Measurements from ENCODE around the gene STRAP.
"Not testable (repeated sequence)": the region's sequence is repeated elsewhere in the genome, so short reads cannot be mapped to it uniquely, and the experiment has no call there.

Gene STRAP

DNA sequence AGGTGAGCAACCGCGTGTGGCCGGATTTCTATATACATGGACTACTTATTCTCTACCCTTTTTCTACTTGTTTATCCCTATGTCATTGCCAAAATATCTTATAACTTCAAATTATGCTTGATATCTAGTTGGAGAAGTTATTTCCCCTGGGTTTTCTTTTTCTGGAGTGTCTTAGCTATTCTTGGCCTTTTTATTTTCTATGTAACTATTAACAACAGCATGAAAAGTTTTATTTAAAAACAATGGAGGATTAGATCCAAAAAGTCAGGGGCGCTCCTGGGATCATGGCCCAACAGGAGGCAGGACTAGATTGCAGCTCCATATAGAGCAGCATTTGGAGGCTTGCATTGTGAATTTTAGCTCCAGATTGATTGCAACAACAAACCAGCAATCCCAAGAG lies 8.6 kb upstream of the STRAP start:
- no peak for DNase-seq (ENCODE audit: low read depth)

DNA sequence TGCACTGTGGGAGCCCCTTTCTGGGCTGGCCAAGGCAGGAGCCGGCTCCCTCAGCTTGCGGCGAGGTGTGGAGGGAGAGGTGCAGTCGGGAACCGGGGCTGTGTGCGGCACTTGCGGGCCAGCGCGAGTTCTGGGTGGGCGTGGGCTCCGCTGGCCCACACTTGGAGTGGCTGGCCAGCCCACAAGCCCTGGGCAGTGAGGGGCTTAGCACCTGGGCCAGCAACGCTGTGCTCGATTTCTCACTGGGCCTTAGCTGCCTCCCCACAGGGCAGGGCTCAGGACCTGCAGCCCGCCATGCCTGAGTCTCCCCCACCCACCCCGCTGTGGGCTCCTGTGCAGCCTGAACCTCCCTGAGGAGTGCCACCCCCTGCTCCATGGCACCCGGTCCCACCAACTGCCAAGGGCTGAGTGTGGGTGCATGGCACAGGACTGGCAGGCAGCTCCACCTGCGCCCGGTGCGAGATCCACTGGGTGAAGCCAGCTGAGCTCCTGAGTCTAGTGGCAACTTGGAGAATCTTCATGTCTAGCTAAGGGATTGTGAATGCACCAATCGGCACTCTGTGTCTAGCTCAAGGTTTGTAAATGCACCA lies 7.5 kb upstream of the STRAP start:
- not testable (repeated sequence) for DNase-seq (ENCODE audit: low read depth)

DNA sequence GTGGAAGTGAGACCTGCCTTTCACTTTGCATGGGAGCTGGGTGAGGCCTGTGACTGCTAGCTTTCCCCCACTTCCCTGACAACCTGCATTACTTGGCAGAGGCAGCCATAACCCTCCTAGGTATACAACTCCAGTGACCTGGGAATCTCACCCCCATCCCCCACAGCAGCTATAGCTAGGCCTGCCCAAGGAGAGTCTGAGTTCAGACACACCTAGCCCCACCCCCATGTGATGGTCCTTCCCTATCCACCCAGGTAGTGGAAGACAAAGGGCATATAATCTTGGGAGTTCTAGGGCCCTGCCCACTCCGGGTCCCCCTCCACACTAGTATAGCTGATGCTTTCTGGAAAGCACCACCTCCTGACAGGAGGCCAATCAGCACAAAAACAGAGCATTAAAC lies 6.3 kb upstream of the STRAP start:
- DNase-seq (ENCODE audit: low read depth): no peak

DNA sequence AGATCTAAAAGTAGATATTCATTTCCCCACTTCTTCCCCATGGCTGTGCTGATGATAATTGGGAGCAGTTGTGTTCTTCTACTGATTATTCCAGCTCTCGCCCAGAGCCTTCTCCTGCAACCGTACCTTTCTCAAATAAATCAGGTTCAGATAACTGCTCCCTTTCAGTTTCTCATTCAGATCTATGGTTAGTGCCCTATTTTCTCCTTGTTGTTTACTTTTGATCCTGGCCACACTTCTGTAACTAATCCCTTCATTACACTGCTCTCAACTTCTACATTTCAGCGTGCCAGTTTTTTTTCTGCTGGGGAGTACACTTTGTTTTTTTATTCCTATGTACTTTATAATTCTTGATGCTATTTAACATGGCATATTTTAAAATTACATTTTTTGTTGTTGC lies 2.8 kb upstream of the STRAP start:
- no peak for DNase-seq (ENCODE audit: low read depth)

DNA sequence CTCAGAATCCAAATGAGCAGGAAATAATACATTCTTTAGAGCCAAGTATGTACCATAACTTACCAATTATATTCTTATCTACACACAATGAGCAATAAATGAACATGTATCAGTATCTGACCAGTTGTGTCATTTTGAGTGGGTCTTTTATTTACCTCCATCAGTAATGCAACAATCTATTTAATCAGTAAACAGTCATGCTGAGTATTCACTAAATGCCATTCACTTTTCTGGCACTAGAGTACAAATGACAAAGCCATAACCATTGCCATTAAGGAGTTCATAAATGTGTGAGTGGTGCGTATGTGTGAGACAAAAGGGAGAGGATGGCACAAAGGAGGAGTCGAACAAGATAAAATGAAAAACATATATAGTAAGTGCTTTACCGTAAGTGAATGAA lies 1.5 kb upstream of the STRAP start:
- DNase-seq (ENCODE audit: low read depth): no peak

DNA sequence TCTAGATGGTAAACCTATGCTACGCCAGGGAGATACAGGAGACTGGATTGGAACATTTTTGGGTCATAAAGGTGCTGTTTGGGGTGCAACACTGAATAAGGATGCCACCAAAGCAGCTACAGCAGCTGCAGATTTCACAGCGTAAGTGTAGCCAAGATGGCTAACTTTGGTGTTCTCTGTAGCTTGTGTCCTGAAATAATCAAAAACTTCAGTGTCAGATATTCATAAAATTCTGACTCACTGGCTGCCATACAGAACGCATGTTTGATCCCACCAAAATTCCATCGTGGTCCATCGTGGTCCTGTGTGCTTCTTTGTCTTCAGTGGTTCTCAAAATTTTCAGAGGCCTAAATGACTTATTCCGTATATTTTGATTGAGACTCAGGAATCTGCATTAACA lies 1.3 kb downstream of the STRAP start:
- DNase-seq (ENCODE audit: low read depth): peak; percentile 37

DNA sequence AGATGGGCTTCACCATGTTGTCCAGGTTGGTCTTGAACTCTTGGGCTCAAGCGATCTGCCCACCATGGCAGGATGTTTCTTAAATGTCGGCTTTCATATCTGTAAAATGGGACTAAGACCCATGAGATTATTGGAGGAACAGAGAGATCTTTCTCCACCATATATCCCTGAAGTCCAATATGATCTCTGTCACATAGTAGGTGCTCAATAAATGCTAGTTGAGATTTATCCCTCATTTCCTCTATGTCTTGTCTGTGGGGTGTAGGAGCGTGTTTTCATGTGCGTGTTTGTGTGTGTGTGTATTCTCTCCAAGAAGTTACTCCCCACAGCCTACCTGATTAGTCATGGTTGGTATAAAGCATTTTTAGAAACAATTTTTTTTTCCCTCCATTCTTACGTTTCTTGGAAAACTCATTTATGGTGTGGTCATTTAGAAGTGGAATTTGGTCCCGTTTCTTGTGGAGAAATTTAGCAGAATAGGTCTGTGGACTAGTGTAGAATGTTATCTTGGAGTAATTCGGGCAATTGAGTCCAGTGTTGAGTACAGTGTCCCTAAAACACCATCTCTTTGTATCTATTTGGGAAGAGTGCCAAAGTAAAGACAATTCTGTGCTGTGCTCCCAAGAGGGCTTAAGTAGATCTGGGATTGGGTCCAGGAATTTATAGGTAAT lies 4.3 kb downstream of the STRAP start:
- DNase-seq (ENCODE audit: low read depth): no peak

DNA sequence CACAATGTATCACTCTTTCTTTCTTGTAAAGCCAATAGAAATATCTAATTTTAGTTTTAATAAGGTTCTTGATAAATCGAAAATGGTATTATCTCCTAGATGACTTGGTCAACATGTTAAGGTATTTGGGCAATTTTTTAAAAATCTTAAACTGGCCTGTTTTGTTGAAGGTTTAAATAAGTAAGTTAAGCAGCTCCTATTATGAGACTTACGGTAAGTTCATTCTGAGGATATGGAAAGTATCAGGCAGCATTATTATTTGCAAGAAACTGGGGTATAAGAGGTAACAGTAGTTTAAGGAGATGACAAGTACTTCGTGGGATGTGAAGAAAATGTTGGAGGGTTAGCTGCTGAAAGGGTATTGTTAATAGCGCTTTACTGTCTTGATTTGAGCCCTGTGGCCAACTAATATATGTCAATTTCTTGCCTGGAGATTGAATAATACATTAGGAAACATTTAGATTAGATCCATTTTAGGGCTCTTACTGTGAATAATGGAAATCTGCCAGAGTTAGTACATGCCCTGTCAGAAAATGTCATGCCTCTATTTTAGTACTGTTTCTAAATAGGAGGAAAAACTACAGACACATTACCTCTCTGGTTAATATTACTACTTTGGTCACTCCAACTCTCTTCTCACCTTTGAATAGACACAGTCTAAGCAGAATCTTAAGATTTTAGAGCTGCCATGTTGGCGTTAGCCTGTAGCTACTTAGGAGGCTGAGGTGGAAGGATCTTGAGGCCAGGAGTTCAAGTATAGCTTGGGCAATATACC lies 5.0 kb downstream of the STRAP start:
- DNase-seq (ENCODE audit: low read depth): no peak

DNA sequence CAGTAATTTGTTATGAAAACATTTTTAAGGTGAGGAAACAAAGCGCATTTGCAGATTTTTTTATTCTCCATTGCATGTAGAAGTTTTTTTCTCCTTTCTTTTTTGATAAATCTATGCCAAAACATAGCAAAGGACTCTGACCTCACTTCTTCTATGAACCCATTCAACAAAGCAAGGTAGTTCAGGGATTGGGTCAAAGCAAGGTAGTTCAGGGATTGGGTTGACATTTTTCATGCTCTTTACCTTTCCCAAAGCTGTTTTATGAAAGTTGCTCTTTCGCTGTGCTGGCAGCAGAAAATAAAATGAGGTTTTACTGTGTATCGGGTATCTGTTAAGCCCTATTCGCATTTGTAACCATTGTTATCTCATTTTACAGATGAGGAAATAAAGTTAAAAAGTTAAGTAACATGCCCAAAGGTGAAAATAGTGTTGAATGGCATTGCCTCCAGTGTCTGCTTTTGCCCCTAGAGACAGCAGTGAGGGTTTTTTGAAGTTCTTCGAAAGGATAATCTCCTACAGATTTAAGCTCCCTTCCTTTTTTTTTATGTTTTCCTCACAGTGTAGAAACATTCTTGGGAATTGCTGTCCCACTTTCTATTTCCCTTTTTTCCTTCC lies 10.6 kb downstream of the STRAP start:
- DNase-seq (ENCODE audit: low read depth): no peak

DNA sequence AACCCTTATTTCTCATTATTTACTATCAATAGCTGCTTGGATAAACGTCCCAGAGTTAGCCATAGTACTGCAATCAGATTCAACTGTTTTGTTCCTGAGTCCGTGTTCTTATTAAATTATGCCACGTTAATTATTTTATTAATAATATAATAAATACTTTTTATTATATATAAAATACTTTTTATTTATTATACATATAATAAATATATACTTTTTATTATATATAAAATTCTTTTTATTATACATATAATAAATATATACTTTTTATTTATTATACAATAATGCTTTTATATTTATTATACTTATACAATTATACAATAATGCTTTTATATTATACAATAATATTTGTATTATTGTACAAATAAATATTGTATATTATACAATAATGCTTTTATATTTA lies 11.1 kb downstream of the STRAP start:
- DNase-seq (ENCODE audit: low read depth): no peak

DNA sequence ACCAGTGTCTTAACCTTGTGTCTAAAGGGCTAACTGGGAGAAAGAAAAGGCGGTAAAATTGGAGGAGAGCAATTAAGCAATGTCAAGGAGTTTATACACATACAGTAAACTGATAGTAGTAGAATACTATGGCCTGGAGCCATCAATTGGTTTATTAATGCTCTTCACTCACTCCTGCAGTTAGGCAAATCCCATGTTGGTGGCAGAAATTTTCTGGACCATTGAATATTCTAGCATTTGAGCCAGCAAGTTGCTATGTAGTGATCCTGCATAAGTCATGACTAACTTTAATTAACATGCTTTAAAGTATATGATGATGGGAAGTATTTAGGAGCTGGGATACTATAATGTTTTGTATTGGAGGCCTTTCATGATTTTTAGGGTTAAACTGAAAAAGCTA lies 14.7 kb downstream of the STRAP start:
- DNase-seq (ENCODE audit: low read depth): no peak

DNA sequence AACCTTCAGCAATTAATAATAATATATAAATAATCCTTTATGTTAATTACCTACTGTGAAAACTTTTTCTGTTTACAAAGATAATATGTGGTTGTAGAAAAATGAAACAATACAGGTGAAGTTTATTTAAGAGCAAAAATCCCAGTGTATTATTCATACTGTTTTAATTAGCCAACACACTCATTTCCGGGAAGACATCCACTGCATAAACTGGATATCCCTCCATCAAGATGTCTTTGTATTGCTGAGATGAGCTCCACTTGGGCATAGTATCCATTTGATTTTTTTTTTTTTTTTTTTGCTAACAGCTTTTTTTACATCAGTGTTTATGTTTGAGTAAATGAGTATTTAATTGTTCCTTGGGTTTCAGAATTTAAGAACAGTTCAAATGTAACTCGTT lies 15.2 kb downstream of the STRAP start:
- peak; percentile 40 for DNase-seq (ENCODE audit: low read depth)

DNA sequence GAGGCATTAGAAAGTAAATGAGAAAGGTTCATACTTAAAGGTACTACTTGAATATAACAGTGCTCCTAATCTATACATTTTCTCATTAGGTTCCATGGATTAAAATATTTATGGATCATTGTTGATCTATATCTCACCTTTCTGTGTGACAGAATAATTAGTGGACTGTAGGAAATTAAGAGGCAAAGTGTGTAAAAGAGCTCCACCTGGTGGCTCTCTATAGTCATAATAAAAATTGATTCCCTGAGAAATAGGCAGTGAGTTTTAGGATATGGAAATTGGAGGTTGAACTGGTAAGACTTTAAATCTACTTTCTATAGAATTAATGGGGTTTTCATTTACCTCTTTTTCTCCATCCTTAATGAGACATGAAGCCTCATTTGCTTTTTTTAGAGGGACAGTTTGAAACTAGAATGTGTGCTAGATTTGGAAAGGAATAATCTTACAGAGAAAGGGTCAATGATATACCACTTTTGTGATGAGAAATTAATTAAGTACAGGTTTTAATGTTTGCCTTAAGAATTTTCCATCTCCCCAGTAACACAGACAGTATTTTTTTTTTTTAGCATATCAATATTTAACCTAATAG lies 17.2 kb downstream of the STRAP start:
- DNase-seq (ENCODE audit: low read depth): peak; percentile 54

DNA sequence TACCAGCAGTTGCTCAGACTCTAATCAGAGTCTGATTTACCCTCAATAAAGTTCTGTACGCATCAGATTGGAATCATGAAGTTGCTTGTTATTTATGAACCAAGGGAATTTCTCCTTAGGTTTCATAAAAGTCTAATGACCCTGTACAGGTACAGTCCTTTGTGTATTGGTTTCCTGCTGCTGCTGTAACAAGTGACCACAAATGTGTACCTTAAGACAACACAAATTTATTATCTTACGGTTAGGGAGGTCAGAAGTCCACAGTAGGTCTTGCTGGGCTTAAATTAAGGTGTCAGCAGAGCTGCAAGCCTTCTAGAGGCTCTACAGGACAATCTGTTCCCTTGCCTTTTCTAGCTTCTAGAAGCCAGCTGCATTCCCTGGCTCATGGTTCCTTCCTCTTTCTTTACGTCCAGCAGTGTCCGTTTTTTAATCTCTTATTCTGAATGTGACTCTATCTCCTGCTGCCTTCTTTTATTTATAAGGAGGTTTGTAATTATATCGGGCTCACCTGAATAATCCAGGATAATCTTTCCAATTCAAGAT lies 22.3 kb downstream of the STRAP start:
- DNase-seq (ENCODE audit: low read depth): no peak

DNA sequence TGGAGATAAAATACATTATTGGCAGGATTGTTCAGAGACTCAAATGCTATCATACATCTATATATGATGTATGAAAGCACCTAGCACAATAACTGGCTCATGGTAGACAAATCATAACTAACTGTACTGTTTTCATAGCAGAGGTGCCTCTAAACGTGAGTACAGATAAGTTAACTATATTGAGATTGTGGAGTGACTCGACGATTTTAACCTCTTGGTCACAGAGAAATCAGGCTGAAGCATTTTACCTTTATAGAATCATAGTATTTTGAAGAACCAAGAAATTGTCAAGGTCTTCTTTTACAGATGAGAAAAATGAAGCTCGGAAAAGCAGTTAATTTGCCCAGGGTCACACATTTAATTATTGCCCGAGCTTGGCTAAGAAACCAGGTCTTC lies 28.3 kb downstream of the STRAP start:
- no peak for DNase-seq (ENCODE audit: low read depth)

DNA sequence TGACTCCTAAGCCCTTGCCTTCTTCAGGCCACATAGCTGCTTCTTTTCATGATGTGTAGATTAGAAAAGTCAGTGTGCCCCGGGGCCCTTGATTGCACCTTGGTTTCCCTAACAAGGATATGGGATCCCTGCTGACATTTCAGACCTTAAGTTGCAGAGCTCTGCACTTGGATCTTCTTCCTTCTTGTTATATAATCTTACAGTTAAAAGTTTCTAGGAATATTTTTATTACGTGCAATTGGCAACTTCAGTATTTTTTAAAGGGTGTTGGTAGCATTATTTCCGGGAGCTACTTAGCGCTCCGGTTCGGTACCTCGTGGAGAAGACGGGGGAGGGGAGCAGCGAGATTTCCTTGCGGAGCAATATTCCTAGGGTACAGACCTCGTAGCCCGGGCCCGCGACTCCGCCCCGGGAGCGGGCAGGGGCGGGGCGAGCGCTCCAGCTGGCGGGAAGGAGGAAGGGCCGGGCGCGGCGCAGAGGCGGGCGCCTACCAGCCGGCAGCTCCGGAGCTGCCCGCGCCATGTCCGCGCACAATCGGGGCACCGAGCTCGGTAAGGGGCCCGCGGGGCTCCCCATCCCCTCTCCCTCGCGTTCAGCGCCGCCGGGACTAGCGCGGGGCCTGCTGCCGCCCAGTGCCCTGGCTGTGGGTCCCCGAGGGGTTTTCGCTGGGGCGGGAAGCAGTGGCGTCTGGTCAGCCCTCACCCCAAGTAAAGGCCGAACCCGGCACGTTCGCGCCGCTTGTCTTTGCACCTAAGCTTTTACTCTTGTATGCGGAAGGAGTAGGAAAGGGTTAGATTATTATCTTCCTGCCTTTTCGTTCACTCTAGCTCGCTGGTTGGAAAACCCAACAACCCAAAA lies 28.9 kb downstream of the STRAP start, which contains the start of gene DERA:
DERA (plus strand) TSS at position 469 of the 858 bp plus-strand sequence; CDS start at position 521, 52 bp downstream.
- peak; percentile 86 for DNase-seq (ENCODE audit: low read depth)

DNA sequence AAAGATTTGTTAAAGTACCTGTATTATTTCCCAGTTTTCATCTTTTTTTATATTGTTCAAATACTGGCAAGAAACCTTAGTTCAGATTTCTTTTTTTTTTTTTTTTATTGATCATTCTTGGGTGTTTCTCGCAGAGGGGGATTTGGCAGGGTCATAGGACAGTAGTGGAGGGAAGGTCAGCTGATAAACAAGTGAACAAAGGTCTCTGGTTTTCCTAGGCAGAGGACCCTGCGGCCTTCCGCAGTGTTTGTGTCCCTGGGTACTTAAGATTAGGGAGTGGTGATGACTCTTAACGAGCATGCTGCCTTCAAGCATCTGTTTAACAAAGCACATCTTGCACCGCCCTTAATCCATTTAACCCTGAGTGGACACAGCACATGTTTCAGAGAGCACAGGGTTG lies 29.7 kb downstream of the STRAP start:
- not testable (repeated sequence) for DNase-seq (ENCODE audit: low read depth)

DNA sequence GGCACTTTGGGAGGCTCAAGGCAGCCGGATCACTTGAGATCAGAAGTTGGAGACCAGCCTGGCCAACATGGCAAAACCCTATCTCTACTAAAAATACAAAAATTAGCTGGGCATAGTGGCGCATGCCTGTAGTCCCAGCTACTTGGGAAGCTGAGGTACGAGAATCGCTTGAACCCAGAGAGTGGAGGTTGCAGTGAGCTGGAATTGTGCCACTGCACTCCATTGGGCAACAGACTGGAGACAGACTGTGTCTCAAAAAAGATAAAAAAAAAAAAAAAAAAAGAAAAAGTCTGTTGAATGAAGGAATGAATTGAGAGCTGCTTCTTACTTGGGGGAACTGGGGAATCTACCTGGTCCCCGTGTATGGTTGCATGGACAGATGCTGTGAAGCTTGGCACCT lies 31.9 kb downstream of the STRAP start:
- not testable (repeated sequence) for DNase-seq (ENCODE audit: low read depth)

DNA sequence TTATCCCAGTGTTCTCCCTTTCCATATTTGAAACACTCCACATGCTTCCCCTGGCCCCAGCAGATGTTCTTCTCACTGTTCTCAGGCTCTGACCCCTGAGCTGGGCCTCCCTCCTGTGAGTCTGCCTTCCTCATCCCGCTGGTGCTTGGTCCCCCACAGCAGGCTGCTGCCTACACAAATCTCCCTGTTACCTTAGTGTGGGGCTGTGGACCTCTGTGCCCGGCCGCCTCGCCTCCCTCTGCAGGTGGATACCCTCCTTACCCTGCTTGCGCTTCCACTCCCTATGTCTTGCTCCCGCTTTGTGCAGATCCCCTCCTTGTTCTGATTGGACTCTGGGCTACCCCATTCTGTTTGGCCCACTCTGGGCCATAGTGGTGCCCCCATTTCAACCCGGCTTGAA lies 35.9 kb downstream of the STRAP start:
- DNase-seq (ENCODE audit: low read depth): no peak

DNA sequence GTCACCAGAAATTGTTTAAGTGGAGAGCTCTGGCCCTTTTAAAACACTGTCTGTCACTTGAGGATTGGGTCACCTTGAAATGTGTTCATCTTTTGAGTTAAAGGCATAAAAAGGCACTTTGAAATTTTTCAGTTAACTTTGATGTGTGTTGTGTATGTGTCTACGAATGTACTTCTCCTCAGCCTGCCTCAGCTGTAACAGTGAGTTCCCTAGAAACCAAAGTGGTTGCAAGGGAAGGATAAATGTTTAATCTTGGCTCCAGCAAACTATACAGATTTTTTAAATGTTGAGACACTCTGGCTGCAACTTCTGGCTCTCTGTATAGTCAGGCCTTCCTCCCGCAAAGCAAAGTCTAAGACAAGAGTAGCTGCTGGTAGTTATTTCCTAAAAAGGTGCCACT lies 37.2 kb downstream of the STRAP start:
- no peak for DNase-seq (ENCODE audit: low read depth)

DNA sequence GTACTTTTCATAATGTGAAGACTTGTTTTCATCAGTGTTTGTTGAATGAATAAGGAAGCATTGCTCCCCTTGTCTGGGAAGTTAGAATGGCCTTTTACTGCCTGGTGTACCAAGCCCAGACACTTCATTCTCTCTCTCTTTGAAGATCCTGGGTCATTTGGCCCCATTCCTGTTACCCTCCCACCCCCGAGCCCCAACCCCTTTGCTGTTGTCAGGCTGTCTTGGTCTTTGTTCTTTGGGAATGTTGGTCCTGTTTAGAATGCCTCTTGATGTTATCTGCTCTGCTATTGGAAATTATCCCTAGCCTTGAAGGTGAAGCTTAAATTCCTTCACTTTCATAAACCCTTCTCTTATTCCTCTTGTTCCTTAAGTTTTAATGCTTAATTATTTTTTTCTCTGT lies 42.8 kb downstream of the STRAP start:
- no peak for DNase-seq (ENCODE audit: low read depth)

All from ELR (cell line).